Measurements from ENCODE around the gene BTNL9.
"Not testable (repeated sequence)": the region's sequence is repeated elsewhere in the genome, so short reads cannot be mapped to it uniquely, and the experiment has no call there.

The BTNL9 gene

DNA sequence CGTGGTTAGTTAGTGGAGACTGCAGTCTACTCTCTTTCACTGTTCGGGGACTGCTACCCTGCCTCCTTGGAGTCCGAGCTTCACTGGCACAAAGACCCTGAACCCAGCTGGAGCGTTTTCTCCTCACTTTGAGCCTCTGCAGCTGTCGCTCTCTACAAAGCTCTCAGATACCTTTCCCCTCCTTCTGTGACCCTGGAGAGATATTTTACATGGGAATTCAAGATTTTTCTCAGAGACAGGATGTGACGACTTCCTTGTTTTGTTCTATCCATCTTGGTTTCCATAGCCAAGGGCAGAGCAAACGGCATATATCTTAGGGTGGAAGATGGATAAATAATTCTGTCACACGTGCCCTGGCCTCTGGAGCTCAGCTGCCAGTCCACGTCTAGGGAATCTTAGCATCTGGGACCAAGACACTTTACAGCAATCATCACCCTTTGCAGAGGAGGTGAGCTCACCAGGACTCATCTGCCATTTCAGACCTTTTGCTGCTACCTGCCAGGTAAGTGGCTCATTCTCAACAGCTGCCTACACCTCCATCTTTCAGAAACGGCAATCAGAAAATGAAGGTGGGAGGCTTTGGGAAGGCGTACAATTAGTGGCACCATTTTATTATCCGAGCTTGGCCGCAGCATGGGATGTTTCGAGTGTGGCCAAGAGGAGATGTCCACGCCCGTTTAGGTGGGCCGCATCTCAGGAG, at the start of gene BTNL9:
TSS of gene BTNL9 (plus strand) at position 336 of the 700 bp plus-strand sequence. CDS start 5,224 bp downstream, outside the sequence.
- DNase-seq (ENCODE audit: low spot score), result no peak

DNA sequence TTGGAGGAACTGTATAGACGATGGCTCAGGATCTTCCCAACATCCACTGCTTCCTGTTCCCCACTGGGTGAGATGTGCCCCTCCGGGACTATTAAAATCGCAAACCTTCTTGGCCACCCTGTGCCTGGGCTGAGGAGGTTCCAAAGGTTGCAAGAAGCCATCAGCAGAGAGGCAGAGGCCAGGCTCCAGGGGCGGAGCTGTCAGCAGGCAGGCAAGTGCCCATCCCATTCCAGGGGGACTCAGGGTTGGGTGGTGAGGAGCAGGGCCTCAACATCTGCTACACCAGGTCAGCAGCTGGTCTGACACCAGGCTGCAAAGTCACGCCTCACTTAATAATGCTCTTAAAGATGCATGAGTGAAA, 49.2 kb upstream of the BTNL9 start:
- no peak for DNase-seq (ENCODE audit: low spot score)

DNA sequence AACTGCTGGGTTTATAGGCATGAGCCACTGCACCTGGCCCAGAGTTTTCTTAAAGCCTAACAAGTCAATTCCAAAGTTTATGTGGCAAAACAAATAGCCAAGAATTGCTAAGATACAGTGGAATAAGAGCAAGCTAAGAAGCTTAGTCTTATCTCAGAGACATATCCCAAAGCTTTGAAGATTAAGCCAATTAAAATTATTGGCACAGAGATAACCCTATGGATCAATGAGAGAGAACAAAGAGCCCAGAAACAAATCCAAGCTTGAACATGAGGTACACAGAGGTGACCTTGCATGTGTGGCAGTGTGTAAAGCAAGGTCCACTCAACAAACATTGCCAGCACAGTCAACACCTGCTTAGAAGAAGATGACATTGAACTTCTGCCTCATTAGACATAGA, 38.1 kb upstream of the BTNL9 start:
- no peak for DNase-seq (ENCODE audit: low spot score)

DNA sequence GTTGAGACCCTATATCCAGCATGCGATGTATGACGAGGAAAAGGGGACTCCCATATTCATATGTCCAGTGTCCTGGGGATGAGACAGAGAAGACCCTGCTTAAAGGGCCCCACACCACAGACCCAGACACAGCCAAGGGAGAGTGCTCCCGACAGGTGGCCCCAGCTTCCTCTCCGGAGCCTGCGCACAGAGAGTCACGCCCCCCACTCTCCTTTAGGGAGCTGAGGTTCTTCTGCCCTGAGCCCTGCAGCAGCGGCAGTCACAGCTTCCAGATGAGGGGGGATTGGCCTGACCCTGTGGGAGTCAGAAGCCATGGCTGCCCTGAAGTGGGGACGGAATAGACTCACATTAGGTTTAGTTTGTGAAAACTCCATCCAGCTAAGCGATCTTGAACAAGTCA, 34.3 kb upstream of the BTNL9 start:
- no peak for DNase-seq (ENCODE audit: low spot score)

DNA sequence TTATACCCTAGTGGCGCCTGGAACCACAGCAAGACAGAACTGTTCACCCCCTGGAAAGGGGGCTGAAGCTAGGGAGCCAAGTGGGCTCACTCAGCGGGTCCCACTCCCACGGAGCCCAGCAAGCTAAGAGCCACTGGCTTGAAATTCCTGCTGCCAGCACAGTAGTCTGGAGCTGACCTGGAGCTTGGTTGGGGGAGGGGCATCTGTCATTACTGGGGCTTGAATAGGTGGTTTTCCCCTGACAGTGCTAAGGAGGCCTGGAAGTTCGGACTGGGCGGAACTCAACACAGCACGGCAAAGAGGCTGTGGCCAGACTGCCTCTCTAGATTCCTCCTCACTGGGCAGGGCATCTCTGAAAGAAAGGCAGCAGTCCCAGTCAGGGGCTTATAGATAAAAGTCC, 31.9 kb upstream of the BTNL9 start:
- no peak for DNase-seq (ENCODE audit: low spot score)

DNA sequence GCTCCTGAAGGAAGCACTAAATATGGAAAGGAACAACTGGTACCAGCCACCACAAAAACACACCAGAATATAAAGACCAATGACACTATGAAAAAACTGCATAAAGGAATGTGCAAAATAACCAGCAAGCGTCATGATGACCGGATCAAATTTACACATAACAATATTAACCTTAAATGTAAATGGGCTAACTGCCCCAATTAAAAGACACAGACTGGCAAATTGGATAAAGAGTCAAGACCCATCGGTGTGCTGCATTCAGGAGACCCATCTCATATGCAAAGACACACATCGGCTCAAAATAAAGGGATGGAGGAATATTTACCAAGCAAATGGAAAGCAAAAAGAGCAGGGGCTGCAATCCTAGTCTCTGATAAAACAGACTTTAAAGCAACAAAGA, 30.0 kb upstream of the BTNL9 start:
- not testable (repeated sequence) for DNase-seq (ENCODE audit: low spot score)

DNA sequence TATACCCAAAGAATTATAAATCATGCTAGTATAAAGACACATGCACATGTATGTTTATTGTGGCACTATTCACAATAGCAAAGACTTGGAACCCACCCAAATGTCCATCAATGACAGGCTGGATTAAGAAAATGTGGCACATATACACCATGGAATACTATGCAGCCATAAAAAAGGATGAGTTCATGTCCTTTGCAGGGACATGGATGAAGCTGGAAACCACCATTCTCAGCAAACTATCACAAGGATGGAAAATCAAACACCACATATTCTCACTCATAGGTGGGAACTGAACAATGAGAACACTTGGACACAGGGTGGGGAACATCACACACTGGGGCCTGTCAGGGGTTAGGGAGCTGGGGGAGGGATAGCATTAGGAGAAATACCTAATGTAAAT, 25.4 kb upstream of the BTNL9 start:
- DNase-seq (ENCODE audit: low spot score), result not testable (repeated sequence)

DNA sequence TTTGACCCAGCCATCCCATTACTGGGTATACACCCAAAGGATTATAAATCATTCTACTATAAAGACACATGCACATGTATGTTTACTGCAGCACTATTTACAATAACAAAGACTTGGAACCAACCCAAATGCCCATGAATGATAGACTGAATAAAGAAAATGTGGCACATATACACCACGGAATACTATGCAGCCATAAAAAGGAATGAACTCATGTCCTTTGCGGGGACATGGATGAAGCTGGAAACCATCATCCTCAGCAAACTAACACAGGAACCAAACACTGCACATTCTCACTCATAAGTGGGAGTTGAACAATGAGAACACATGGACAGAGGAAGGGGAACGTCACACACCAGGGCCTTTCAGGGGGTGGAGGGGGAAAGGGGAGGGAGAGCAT, 22.6 kb upstream of the BTNL9 start:
- not testable (repeated sequence) for DNase-seq (ENCODE audit: low spot score)

DNA sequence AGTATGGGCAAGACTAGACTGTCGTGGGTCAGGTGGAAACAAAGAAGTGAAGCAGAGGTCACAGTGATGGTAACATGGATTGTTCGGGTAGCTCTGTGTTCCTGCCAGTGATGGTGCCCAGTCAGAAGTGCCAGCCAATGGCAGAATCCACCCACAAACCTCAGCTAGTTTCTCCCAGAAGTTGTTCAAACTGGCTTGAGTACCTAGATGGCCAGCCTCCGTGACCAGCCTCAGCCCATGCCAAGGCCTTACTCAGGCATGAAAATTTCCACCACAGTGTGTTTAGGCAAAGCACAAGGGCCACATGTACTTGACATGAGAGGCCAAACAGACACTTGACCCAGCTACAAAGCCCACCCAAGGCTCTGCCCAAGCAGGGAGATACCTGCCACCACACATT, 19.4 kb upstream of the BTNL9 start:
- no peak for DNase-seq (ENCODE audit: low spot score)

DNA sequence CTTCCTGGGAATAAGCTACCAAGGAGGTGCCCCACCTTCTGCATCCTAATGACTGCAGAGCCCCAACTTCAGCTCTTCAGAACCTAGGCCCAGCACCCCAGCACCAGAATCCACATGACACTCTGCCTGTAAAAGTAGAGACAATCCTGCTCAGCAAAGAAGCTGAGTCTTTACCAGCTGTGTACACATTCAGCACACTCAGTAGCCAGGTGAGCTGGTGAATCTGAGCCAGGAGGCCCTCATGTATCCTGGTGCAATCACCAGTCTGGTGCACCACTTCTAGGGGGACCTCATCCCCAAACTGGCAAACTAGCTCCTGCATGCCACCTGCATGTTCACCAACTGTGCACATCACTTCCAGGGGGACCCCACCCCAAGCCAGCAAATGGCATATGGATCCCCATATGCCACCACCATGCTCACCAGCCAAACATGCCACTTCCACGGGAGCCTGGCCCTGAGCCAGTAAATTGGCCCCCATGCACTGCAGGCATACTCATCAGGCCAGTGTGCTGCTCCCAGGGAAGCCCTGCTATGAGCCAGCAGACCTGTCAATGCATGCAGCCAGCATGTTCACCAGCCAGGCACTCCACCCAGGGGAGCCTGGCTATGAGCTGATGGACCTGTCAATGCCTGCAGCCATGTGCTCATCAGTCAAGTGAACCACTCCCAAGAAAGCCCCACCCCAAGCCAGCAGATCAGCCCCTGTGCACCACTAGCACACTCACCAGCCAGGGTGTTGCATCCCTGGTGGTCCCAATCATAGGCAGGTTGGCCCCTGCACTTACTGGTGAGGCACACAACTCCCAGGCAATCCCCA, 15.6 kb upstream of the BTNL9 start:
- no peak for DNase-seq (ENCODE audit: low spot score)

DNA sequence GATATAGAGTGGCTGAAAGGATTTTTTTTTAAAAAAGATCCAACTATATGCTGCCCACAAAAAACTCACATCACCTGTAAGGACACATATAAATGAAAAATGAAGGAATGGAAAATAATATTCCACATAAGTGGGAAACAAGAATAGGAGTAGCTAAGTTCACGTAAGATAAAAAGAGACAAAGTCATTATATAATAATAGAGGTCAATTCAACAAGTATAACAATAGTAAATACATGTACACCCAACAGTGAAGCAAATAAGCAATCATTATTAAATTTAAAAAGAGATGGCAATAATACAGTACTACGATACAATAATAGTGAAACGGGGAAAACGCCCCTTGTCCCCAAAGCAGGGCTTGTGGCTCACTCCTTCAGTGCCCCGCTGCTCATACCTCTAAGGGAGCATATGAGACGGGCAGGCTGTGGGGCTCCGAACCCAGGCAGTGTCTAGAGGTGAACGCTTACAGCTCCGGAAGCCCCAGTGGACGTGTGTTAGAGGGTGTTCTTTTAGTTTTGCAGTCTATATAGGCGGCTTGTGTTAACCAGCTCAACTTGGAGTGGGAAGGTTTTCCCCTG, 12.5 kb upstream of the BTNL9 start:
- DNase-seq (ENCODE audit: low spot score), result no peak

DNA sequence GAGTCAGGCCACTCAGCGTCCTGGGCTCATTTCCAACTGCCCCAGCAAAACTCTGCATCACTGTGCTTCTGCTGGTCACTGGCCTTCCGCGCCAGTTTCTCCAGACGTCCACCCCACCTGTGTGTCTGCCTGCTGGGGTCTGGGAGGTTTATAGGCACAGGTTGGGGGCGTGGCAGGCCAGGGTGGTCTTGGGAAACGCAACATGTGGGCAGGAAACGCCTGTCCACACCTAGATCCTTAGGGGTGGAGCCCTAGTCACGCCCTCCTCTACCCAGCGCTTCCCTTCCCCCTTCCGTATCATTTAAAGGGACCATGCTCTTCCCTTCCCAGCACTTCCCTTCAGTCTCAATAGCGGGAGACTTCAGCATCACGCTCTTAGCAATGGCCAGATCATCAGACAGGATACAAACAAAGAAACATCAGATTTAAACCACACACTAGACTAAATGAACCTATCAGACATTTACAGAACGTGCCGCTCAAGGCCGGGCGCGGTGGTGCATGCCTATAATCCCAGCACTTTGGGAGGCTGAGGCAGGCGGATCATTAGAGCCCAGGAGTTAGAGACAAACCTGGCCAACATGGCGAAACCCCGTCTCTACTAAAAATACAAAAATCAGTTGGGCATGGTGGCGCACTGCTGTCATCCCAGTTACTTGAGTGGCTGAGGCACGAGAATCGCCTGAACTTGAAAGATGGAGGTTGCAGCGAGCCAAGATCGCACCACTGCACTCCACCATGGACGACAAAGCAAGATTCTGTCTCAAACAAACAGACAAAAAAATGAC, 11.8 kb upstream of the BTNL9 start:
- no peak for DNase-seq (ENCODE audit: low spot score)

DNA sequence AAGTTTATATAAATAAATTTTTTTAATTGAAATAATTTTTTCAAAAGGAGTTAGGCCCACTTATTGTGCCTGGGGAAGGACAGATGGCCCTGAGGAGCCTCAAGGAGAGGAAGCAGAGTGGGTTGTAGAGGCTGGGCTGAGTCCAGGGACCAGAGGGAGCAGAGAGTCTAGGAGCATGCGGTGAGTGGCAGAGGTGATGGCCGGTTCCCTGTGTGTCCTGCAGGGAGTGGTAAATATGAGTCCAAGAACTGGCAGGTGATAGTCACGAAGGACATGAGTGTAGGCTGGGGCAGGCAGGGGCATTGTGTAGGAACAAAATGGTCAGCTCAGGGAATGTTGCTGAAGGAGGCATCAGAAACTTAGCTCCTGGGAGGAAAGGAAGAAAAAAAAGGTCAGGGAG, 8.3 kb upstream of the BTNL9 start:
- DNase-seq (ENCODE audit: low spot score), result no peak

DNA sequence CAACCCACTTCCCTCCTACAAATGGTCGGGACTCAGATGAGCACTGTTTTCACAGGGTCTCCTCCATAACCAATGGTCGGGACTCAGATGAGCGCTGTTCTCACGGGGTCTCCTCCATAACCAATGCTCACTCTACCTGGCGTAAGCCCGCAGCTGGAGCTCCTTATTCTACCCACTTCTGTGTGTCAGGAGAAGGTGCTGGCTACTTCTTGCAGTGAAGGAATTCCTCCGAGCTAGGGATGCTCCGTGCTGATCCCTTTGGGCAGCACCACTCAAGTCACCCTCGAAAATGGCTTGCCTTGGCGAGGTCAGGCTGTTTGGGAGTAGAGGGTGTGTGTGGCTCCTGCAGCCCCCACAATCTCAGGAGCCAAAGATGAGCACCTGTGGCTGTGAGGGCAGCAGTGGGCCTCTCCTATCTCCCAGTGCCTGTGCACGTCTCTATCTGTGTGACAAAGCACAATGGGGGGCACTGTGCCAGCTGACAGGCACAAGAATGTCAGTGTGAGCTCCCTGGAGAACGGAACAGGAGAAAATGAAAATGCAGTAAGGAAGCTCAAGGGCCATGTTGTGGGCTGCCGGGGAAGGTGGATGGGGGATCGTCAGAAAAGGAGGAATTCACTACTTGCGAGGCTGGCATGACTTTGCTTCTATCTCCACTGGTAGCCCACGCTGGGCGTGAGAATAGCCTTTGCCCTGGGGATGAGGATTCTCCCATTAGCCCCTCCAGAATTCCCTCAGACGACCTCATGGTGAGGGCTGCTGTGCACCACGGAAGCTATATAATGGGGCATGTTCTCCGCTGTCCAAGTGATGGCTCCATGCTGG, 3.9 kb upstream of the BTNL9 start:
- DNase-seq (ENCODE audit: low spot score), result no peak

DNA sequence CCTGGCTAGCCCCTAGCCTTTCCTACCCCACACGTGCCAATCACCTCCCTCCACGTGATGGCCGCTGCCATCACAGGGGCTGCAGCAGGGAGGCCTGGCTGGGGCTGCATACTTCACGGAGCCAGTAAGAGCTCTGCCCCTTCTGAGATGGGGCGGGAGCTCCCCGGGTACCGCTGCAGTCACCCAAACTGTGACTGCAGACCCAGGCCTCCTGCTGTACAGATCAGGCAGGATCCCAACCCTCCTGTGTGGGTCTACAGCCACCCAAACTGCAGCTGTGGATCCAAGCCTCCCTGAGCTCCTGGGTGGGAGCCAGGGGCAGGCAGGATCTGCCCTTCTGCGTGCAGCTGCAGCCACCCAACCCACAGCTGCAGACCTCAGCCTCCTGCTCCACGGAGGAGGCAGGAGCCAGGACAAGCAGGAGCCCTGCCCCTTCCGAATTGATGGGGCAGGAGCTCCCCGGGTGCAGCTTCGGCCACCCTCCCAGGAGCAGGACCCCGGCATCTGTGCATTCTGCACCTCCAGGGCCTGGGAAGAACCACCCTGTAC, 3.2 kb upstream of the BTNL9 start:
- no peak for DNase-seq (ENCODE audit: low spot score)

DNA sequence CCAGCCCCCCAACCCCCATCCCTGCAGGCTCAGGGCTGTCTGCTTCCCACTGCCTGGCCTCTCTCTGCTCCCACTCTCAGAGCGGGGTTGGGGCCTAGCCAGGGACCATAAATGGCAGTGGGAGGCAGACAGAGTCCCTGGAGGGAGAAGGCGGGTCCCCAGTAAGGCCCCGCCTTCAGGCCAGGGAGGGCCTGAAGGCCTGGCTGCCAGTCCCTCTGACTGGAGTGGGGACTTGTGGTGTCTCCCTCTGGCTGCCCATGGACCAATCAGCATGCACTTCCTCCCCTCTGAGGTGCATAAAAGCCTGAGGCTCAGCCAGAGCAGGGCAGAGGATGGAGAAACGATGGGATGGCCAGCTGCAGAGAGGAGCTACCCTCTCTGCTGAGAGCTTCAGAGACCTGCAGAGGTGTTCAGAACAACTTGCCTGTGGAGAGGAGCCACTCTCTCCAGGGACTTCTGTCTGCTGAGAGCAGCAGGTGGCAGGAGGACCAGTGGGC, 2.7 kb upstream of the BTNL9 start:
- peak; percentile 42 for DNase-seq (ENCODE audit: low spot score)

DNA sequence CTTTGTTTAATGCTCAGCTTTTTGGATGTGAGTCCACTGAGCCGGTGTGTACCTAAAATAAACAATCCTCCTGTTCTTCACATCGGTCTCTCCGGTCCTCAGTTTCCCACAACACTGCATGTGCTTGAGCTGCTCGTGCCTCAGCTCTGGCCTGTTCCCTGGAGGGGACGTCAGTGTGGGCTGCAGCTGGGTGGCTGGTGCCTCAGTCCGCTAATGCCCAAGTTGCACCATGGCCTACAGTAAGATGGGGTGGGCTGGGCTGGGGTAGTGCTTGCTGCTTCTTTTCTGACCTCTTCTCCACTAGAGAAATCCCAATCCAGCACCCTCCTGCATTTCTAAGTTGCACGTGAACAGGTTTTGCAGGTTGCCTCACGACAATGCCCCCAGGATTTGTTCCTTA, 595 bp upstream of the BTNL9 start:
- DNase-seq (ENCODE audit: low spot score), result no peak

DNA sequence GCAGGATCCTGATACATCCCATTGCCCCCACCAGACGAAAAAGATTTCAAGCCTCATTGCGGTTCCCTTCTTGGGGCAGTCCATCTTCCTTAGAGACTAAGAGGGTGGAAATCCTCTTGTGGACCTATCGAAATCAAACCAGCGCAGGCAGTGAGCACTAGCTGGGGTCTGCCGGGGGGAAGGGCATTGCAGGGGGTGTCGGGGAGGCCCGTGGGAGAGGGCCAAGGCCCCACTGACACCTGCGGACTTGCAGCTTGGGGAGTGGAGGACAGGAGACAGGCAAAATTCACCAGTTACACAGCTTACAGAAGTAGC, 522 bp downstream of the BTNL9 start:
- no peak for DNase-seq (ENCODE audit: low spot score)

DNA sequence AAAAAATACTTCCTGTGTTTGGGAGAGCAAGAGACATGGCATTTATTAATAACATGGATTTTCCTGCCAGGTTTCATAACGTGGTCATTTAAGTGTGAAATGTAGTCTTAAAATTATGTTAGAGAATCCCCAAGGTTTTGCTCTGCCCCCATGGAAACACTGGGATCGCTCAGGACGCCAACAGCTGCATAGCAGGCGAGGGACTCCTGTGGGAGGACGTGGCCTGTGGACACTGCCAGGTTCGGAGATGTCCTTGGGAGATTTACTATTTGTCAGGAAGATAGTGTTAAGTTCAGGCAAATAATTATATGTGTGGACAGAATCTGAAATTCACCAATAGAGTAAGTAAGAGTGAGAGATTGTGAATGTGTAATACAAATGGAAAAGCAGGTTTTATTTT, 977 bp downstream of the BTNL9 start:
- DNase-seq (ENCODE audit: low spot score), result no peak

DNA sequence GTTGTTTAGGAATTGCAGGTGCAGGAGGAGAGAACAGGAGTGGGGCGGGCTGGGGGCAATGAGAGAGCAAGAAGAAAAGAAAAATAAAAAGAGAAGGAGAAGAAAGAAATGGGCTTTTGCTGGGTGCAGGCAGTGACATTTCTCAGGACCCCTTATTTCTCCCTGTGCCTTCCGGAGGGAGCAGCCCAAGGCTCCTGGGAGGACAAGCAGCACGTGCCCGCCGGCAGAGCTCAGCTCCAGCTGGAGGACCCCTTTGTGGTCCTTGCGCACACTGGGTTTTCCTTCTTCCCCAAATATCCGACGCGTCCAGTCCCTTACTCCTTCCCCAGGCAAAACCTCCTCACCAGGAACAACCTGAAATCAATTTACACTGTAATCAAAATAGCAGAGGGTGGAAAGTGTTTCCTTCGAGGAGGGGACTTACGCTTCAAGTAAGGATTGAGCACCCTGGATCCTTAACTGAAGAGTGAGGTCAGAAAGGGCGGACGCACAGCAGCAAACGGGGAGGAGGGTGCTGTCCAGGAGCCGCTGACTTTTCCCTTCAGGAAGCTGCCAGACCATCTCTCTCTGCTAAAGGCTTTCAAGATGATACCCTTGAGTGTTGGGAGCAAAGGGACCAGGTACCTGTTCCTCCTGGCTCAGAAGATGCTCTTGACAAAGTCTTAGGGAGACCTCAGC, 2.1 kb downstream of the BTNL9 start:
- DNase-seq (ENCODE audit: low spot score), result no peak

DNA sequence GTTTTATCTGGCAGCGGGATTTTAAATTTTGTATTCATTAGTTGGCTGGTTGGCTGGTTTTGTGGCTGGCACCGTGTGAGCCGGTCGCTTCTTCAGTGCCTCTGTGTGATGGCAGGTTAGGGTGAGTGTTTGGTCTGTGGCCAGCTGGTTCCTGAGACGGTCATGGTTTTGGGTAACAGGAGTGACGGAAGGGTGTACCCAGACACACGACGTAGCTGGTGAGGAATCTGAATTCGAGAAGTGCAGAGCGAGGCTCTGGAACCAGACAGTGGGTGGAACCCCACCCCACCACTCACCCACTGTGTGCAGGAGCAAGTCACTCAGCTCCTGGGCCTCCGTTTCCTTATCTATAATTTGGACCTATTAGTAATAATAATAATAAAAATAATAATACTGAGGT, 2.7 kb downstream of the BTNL9 start:
- no peak for DNase-seq (ENCODE audit: low spot score)

Measured in cerebellar cortex (tissue), 1 donor.